HL-60 (cell line): Measurements from ENCODE around the gene RASGEF1B.

Source experiments
- DNase-seq, 2 experiments: peaks; one replicate each; pipeline ENCODE4 v3.0.0-alpha.2; 2010 to 2020; ENCODE audit warnings: low read depth in 1 of 2, low spot score in 1 of 2
- H3K27ac ChIP-seq: fragments of 250-450 bp; sonication (Bioruptor Pico); replicated peaks from 2 replicates; pipeline ENCODE4 v1.5.1; 2020; ENCODE audit warnings: mild to moderate bottlenecking, moderate library complexity
- H3K27me3 ChIP-seq: fragments of 250-450 bp; sonication (Bioruptor Pico); 2 replicates; pipeline ENCODE4 v1.5.1; 2021; ENCODE audit warnings: mild to moderate bottlenecking, moderate library complexity; ENCODE audit not compliant: insufficient read depth, poor library complexity, severe bottlenecking
- H3K4me3 ChIP-seq: replicated peaks from 2 replicates; pipeline ENCODE4 v1.5.1; 2011; ENCODE audit warnings: mild to moderate bottlenecking, control low read depth, low read length; ENCODE audit not compliant: insufficient read depth
- GABPA ChIP-seq: IDR thresholded peaks from 2 replicates; pipeline ENCODE4 v1.6.1; 2012; ENCODE audit warnings: low read depth
- POLR2AphosphoS5 ChIP-seq: IDR thresholded peaks from 2 replicates; pipeline ENCODE4 v1.6.1; 2012; ENCODE audit warnings: low read depth
- SPI1 ChIP-seq: IDR thresholded peaks from 2 replicates; pipeline ENCODE4 v1.6.1; 2012; ENCODE audit warnings: low read depth, mild to moderate bottlenecking, borderline replicate concordance
- TF ChIP-seq, protein P1 (sequence below): IDR thresholded peaks from 2 replicates; pipeline ENCODE4 v1.6.1; 2012; ENCODE audit warnings: low read depth; ENCODE audit not compliant: insufficient replicate concordance
- TF ChIP-seq, protein P2 (sequence below): IDR thresholded peaks from one replicate; pipeline ENCODE4 v1.5.1; 2011; ENCODE audit warnings: low read length, control low read depth, inconsistent platforms; ENCODE audit not compliant: insufficient read depth

Gene RASGEF1B

DNA sequence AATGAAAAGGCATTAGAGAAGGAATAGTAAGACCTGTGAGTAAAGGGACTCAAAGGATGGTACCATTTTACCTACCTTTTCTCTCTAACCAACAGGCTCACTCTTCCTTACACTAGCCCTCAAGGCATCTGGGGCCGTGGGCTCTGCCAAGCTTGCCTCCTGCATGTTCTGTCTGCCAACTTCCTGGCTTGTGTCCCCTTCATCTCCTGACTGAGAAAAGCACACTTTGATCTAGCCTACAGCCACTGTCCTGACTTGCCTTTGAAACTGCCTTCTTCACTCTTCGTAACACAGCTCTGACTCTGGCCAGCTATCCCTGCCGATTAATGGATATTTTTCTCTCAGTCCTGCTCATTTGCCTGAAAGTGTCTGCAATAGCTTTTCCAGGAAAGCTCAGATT lies 76.5 kb downstream of the RASGEF1B start:
- Histone ChIP-seq H3K4me3 (no peak overlapping the region), H3K27ac (no peak overlapping the region), H3K27me3 (no peaks in the 10 kb centered on the region)
- TF ChIP-seq, protein P1, sequence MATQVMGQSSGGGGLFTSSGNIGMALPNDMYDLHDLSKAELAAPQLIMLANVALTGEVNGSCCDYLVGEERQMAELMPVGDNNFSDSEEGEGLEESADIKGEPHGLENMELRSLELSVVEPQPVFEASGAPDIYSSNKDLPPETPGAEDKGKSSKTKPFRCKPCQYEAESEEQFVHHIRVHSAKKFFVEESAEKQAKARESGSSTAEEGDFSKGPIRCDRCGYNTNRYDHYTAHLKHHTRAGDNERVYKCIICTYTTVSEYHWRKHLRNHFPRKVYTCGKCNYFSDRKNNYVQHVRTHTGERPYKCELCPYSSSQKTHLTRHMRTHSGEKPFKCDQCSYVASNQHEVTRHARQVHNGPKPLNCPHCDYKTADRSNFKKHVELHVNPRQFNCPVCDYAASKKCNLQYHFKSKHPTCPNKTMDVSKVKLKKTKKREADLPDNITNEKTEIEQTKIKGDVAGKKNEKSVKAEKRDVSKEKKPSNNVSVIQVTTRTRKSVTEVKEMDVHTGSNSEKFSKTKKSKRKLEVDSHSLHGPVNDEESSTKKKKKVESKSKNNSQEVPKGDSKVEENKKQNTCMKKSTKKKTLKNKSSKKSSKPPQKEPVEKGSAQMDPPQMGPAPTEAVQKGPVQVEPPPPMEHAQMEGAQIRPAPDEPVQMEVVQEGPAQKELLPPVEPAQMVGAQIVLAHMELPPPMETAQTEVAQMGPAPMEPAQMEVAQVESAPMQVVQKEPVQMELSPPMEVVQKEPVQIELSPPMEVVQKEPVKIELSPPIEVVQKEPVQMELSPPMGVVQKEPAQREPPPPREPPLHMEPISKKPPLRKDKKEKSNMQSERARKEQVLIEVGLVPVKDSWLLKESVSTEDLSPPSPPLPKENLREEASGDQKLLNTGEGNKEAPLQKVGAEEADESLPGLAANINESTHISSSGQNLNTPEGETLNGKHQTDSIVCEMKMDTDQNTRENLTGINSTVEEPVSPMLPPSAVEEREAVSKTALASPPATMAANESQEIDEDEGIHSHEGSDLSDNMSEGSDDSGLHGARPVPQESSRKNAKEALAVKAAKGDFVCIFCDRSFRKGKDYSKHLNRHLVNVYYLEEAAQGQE: no peak
- TF ChIP-seq SPI1 (no peak), GABPA (no peak), POLR2AphosphoS5 (no peak)
- TF ChIP-seq, protein P2, sequence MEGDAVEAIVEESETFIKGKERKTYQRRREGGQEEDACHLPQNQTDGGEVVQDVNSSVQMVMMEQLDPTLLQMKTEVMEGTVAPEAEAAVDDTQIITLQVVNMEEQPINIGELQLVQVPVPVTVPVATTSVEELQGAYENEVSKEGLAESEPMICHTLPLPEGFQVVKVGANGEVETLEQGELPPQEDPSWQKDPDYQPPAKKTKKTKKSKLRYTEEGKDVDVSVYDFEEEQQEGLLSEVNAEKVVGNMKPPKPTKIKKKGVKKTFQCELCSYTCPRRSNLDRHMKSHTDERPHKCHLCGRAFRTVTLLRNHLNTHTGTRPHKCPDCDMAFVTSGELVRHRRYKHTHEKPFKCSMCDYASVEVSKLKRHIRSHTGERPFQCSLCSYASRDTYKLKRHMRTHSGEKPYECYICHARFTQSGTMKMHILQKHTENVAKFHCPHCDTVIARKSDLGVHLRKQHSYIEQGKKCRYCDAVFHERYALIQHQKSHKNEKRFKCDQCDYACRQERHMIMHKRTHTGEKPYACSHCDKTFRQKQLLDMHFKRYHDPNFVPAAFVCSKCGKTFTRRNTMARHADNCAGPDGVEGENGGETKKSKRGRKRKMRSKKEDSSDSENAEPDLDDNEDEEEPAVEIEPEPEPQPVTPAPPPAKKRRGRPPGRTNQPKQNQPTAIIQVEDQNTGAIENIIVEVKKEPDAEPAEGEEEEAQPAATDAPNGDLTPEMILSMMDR: no peak
- no peak for DNase-seq

DNA sequence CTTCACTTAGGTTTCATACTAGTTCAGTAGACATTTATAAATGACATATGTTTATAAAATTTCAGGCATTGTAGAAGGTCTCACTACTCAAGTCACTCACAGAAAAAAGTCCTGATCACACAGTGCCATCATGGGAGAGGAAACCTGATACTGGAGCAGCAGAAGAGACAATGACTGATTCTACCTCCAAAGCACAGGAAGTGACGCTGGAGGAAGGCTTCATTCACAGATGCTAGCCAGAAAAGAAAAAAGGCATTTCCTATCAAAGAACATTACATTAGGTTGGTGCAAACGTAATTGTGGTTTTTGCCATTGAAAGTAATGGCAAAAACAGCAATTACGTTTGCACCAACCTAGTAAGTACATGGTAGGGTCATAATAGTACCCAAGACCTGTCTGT lies 79.5 kb downstream of the RASGEF1B start:
- no peak overlapping the region for H3K4me3 ChIP-seq
- no peak overlapping the region for H3K27ac ChIP-seq
- H3K27me3 ChIP-seq: no peaks in the 10 kb centered on the region
- DNase-seq: no peak
- TF ChIP-seq, protein P1: no peak
- no peak for TF ChIP-seq GABPA
- TF ChIP-seq POLR2AphosphoS5: no peak
- TF ChIP-seq SPI1: no peak
- TF ChIP-seq, protein P2: no peak

DNA sequence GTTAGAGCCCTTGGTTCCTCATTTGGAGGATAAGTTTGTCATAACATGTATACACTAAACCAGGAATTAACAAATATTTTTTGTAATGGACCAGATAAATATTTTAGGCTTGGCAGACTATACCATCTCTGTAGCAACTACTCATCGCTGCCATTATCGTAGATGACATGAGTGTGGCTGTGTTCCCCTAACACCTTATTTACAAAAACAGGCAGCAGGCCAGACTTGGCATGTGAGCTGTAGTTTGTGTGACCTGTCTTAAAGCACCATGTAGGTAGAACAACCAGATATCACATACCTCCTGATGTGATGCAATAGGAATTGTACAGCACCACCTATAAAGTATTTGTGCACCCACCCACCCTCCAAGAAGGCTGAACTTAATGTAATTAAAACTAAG lies 82.0 kb downstream of the RASGEF1B start:
- DNase-seq: no peak
- Histone ChIP-seq H3K27me3 (no peaks in the 10 kb centered on the region), H3K4me3 (no peak overlapping the region), H3K27ac (no peak overlapping the region)
- TF ChIP-seq GABPA: no peak
- TF ChIP-seq SPI1: no peak
- TF ChIP-seq, protein P1: no peak
- TF ChIP-seq POLR2AphosphoS5: no peak
- TF ChIP-seq, protein P2: no peak
